Measurements from ENCODE around the gene OR14I1. TPM values are rescaled to one million over a fixed set of nuclear protein-coding genes. Genes with fewer than 3 reads are reported as not detected.

Gene OR14I1
- total and polyA plus RNA-seq, 4 donors: not detected

DNA sequence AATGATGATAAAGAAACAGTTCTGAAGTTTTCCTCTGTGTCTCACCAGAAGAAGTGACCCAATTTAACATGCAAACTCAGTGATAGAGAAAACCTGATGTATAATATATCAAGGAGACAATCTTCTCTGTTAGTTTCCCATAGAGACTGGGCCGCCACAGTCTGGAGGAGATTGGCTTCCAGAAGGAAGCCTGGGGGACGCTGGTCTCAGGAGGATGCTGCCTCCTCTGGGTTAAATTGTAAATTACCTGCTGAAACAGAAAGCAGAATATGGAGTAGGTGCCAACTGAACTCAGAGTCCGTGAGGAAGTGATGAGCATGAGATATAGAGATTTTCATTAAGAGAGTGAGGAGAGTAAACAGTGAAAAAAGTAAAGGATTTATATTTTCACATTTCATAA lies 15.8 kb downstream of the OR14I1 start:
- no peak overlapping the region for H3K4me3 ChIP-seq (ENCODE audit: low read depth in 1 of 3, low read length in 3 of 3)
- no peak for DNase-seq (ENCODE audit: low spot score)
- no peak overlapping the region for H3K27ac ChIP-seq (ENCODE audit: low read depth in 1 of 2, low read length in 2 of 2)
- H3K9me3 ChIP-seq (ENCODE audit: control insufficient read depth in 4 of 4, low read length in 3 of 4): peaks cover 0 to 1% (median 0%) of the 10 kb centered on the region in 4 donors
- no peaks in the 10 kb centered on the region for H3K4me1 ChIP-seq (ENCODE audit: control insufficient read depth in 4 of 4, insufficient read depth in 4 of 4, low read length in 3 of 4)
- H3K27me3 ChIP-seq (ENCODE audit: control insufficient read depth in 4 of 4, insufficient read depth in 4 of 4, low read length in 3 of 4): peaks cover 0 to 3% (median 0%) of the 10 kb centered on the region in 4 donors
- H3K36me3 ChIP-seq (ENCODE audit: control insufficient read depth in 4 of 4, insufficient read depth in 3 of 4, low read depth in 1 of 4, low read length in 3 of 4): no peaks in the 10 kb centered on the region
- H3K9ac ChIP-seq (ENCODE audit: low read depth in 1 of 2, low read length in 2 of 2): no peak overlapping the region
- WGBS: 24% methylated on average over 3 of the region's 3 CpGs
- TF ChIP-seq, protein P1, sequence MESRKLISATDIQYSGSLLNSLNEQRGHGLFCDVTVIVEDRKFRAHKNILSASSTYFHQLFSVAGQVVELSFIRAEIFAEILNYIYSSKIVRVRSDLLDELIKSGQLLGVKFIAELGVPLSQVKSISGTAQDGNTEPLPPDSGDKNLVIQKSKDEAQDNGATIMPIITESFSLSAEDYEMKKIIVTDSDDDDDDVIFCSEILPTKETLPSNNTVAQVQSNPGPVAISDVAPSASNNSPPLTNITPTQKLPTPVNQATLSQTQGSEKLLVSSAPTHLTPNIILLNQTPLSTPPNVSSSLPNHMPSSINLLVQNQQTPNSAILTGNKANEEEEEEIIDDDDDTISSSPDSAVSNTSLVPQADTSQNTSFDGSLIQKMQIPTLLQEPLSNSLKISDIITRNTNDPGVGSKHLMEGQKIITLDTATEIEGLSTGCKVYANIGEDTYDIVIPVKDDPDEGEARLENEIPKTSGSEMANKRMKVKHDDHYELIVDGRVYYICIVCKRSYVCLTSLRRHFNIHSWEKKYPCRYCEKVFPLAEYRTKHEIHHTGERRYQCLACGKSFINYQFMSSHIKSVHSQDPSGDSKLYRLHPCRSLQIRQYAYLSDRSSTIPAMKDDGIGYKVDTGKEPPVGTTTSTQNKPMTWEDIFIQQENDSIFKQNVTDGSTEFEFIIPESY (IDR thresholded peaks at IDR 0.05): no peak
- TF ChIP-seq CTCF (IDR thresholded peaks at IDR 0.05; ENCODE audit: low read depth, low read length, missing input control) (peak; percentile 12), TAF1 (conservative IDR thresholded peaks at IDR 0.05) (no peak), RXRA (IDR thresholded peaks at IDR 0.05) (no peak), RAD21 (IDR thresholded peaks at IDR 0.05) (peak; percentile 29 to 78)

- H3K9me3 ChIP-seq (ENCODE audit: control insufficient read depth in 4 of 4, low read length in 3 of 4): no peaks in the 10 kb centered on the region
- H3K9ac ChIP-seq (ENCODE audit: low read depth in 1 of 2, low read length in 2 of 2): no peak overlapping the region
- peaks cover 0 to 3% (median 0%) of the 10 kb centered on the region in 4 donors for H3K27me3 ChIP-seq (ENCODE audit: control insufficient read depth in 4 of 4, insufficient read depth in 4 of 4, low read length in 3 of 4)
- 80% methylated on average over 8 of the region's 8 CpGs for WGBS
- no peak overlapping the region for H3K27ac ChIP-seq (ENCODE audit: low read depth in 1 of 2, low read length in 2 of 2)
- no peak overlapping the region for H3K4me3 ChIP-seq (ENCODE audit: low read depth in 1 of 3, low read length in 3 of 3)
- H3K4me1 ChIP-seq (ENCODE audit: control insufficient read depth in 4 of 4, insufficient read depth in 4 of 4, low read length in 3 of 4): no peaks in the 10 kb centered on the region
- H3K36me3 ChIP-seq (ENCODE audit: control insufficient read depth in 4 of 4, insufficient read depth in 3 of 4, low read depth in 1 of 4, low read length in 3 of 4): no peaks in the 10 kb centered on the region
- TF ChIP-seq, protein P2, sequence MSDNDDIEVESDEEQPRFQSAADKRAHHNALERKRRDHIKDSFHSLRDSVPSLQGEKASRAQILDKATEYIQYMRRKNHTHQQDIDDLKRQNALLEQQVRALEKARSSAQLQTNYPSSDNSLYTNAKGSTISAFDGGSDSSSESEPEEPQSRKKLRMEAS (IDR thresholded peaks at IDR 0.05): no peak
- no peak for TF ChIP-seq FOXA2 (IDR thresholded peaks at IDR 0.05)
- TF ChIP-seq EGR1 (IDR thresholded peaks at IDR 0.05; ENCODE audit: low read depth in 2 of 2): no peak
- no peak for TF ChIP-seq HNF4G (IDR thresholded peaks at IDR 0.05)
- no peak for TF ChIP-seq FOXA1 (IDR thresholded peaks at IDR 0.05)
- TF ChIP-seq REST (IDR thresholded peaks at IDR 0.05): no peak
- no peak for TF ChIP-seq CTCF (IDR thresholded peaks at IDR 0.05; ENCODE audit: low read depth, low read length, missing input control)
- TF ChIP-seq HNF4A (conservative IDR thresholded peaks at IDR 0.05): no peak
- TF ChIP-seq JUND (IDR thresholded peaks at IDR 0.05): no peak
- no peak for TF ChIP-seq GABPA (IDR thresholded peaks at IDR 0.05 in 1 of 2, conservative IDR thresholded peaks at IDR 0.05 in 1 of 2)
- TF ChIP-seq NR2F2 (IDR thresholded peaks at IDR 0.05): no peak
- TF ChIP-seq SP1 (IDR thresholded peaks at IDR 0.05): no peak
- no peak for TF ChIP-seq ATF3 (IDR thresholded peaks at IDR 0.05)
- TF ChIP-seq, protein P1 (IDR thresholded peaks at IDR 0.05): no peak
- no peak for TF ChIP-seq RXRA (IDR thresholded peaks at IDR 0.05)
- TF ChIP-seq YY1 (IDR thresholded peaks at IDR 0.05): no peak
- no peak for DNase-seq (ENCODE audit: low spot score)
These were observed 20.9 kb downstream of the OR14I1 start for GRCh38 chr1:248681651-248682050.
